HCT116 (cell line): ENCODE data around the gene TNFRSF6B. TPM values are rescaled to one million over a fixed set of nuclear protein-coding genes. Genes with fewer than 3 reads are reported as not detected.

Experiments
- ATAC-seq: fragments of 200-7000 bp; cut with Tn5 transposase; 2 replicates; pipeline ENCODE4 v1.9.1; 2020; ENCODE audit warnings: mild to moderate bottlenecking, moderate library complexity
- BruUV-seq: library from RNA; stranded (reverse); fragments of 400-500 nt; replicated peaks from 2 replicates; lab custom pipeline; 2021; lab: Mats Ljungman, UMichigan
- CTCF ChIA-PET: fragments of 300-600 bp; sonication (Branson Sonifier 250); formaldehyde crosslinking; loops from one replicate; lab custom pipeline; 2021; ENCODE audit warnings: antibody characterized with exemption; lab: Charles Lee
- POLR2A ChIA-PET: fragments of 300-600, 350-600 bp; sonication (Branson Sonifier 250); formaldehyde crosslinking; loops from one replicate; lab custom pipeline; 2021; ENCODE audit warnings: antibody characterized with exemption; lab: Charles Lee
- RAD21 ChIA-PET, 2 experiments: fragments of 300-600 bp; sonication (Branson Sonifier 250); formaldehyde crosslinking; loops; one replicate each; lab custom pipeline; 2023; ENCODE audit warnings: low total read pairs in 2 of 2; ENCODE audit not compliant: uncharacterized antibody in 2 of 2, unreplicated experiment in 2 of 2, low non-redundant PET in 1 of 2; lab: Charles Lee
- DNase-seq: peaks from one replicate; pipeline ENCODE4 v3.0.0-alpha.2; 2010; ENCODE audit warnings: low read depth, low spot score
- H2AFZ ChIP-seq: fragments of 200-600 bp; shearing (Covaris generic), sonication (generic); 2 replicates; pipeline ENCODE4 v1.6.1; 2017; ENCODE audit warnings: low read depth, mixed run types, mixed read lengths, antibody characterized with exemption, low read length; ENCODE audit not compliant: poor library complexity, severe bottlenecking
- H3K27ac ChIP-seq: 2 replicates; pipeline ENCODE4 v1.5.1; 2012; ENCODE audit warnings: low read depth, low read length
- H3K27me3 ChIP-seq: fragments of 200-600 bp; sonication (generic); 2 replicates; pipeline ENCODE4 v1.6.1; 2016; ENCODE audit warnings: mixed run types, low read length, mixed read lengths; ENCODE audit not compliant: insufficient read depth
- H3K36me3 ChIP-seq, 2 experiments: fragments of 200-500 bp in 1 of 2; fragments of 200-600 bp in 1 of 2; sonication (Bioruptor generic) in 1 of 2; sonication (generic) in 1 of 2; 2 replicates each; pipeline versions ENCODE4 v1.5.1 to v1.6.1; 2014 to 2016; ENCODE audit warnings: low read length in 2 of 2, inconsistent platforms in 1 of 2, mixed read lengths in 1 of 2, mixed run types in 1 of 2; ENCODE audit not compliant: insufficient read depth in 2 of 2, control insufficient read depth in 1 of 2
- H3K4me1 ChIP-seq, 2 experiments: fragments of 200-600 bp in 1 of 2; sonication (generic) in 1 of 2; 2 replicates each; pipeline versions ENCODE4 v1.5.1 to v1.6.1; 2012 to 2017; ENCODE audit warnings: low read length in 2 of 2, inconsistent platforms in 1 of 2, mild to moderate bottlenecking in 1 of 2, mixed read lengths in 1 of 2, mixed run types in 1 of 2, moderate library complexity in 1 of 2; ENCODE audit not compliant: insufficient read depth in 2 of 2, control insufficient read depth in 1 of 2
- H3K4me2 ChIP-seq: fragments of 200-600 bp; sonication (generic); 2 replicates; pipeline ENCODE4 v1.6.1; 2017; ENCODE audit warnings: mixed run types, low read length, mixed read lengths
- H3K4me3 ChIP-seq, 2 experiments: fragments of 200-600 bp in 1 of 2; sonication (generic) in 1 of 2; replicated peaks in 1 of 2; 2 replicates each; pipeline ENCODE4 v1.5.1; 2011 to 2016; ENCODE audit warnings: low read length in 2 of 2, control low read depth in 1 of 2, low read depth in 1 of 2, mild to moderate bottlenecking in 1 of 2, mixed read lengths in 1 of 2, mixed run types in 1 of 2
- H3K79me2 ChIP-seq: fragments of 200-600 bp; sonication (generic); 2 replicates; pipeline ENCODE4 v1.6.1; 2017; ENCODE audit warnings: mild to moderate bottlenecking, mixed run types, low read length, moderate library complexity, mixed read lengths; ENCODE audit not compliant: insufficient read depth
- H3K9ac ChIP-seq: fragments of 200-600 bp; sonication (generic); 2 replicates; pipeline ENCODE4 v1.6.1; 2016; ENCODE audit warnings: low read length, mixed read lengths
- H3K9me2 ChIP-seq: fragments of 200-600 bp; sonication (generic), shearing (Covaris generic); 2 replicates; pipeline ENCODE4 v1.6.1; 2017; ENCODE audit warnings: mixed run types, mild to moderate bottlenecking, moderate library complexity; ENCODE audit not compliant: insufficient read depth
- H3K9me3 ChIP-seq, 2 experiments: fragments of 200-500 bp in 1 of 2; fragments of 200-600 bp in 1 of 2; sonication (Bioruptor generic) in 1 of 2; sonication (generic) in 1 of 2; 2 replicates each; pipeline ENCODE4 v1.6.1; 2014 to 2017; ENCODE audit warnings: low read length in 2 of 2, mixed read lengths in 2 of 2, inconsistent platforms in 1 of 2, low read depth in 1 of 2, mild to moderate bottlenecking in 1 of 2, mixed run types in 1 of 2, moderate library complexity in 1 of 2; ENCODE audit not compliant: control insufficient read depth in 1 of 2, insufficient read depth in 1 of 2
- H4K20me1 ChIP-seq: fragments of 200-600 bp; sonication (generic), shearing (Covaris generic); 2 replicates; pipeline ENCODE4 v1.6.1; 2017; ENCODE audit warnings: mixed run types, mild to moderate bottlenecking, moderate library complexity; ENCODE audit not compliant: insufficient read depth
- ATF3 ChIP-seq: IDR thresholded peaks from 2 replicates; pipeline ENCODE4 v1.6.1; 2012
- EZH2phosphoT487 ChIP-seq: fragments of 200-600 bp; IDR thresholded peaks from 2 replicates; pipeline ENCODE4 v1.6.1; 2018; ENCODE audit warnings: antibody characterized with exemption, borderline replicate concordance
- POLR2A ChIP-seq: IDR thresholded peaks from 2 replicates; pipeline ENCODE4 v1.7.0; 2011; ENCODE audit warnings: borderline replicate concordance; ENCODE audit not compliant: insufficient read depth, insufficient read length; ENCODE audit errors: extremely low read depth
- POLR2AphosphoS5 ChIP-seq: IDR thresholded peaks from 2 replicates; pipeline ENCODE4 v1.6.1; 2011; ENCODE audit warnings: mild to moderate bottlenecking, low read depth, low read length, moderate library complexity
- RAD21 ChIP-seq: IDR thresholded peaks from 2 replicates; pipeline ENCODE4 v1.6.1; 2012; ENCODE audit warnings: low read depth, mild to moderate bottlenecking
- SIN3A ChIP-seq: IDR thresholded peaks from 2 replicates; pipeline ENCODE4 v1.6.1; 2012; ENCODE audit warnings: low read depth
- SP1 ChIP-seq: IDR thresholded peaks from 2 replicates; pipeline ENCODE4 v1.6.1; 2012; ENCODE audit warnings: low read depth
- SRF ChIP-seq: IDR thresholded peaks from 2 replicates; pipeline ENCODE4 v1.6.1; 2012; ENCODE audit warnings: low read depth
- TCF7L2 ChIP-seq: IDR thresholded peaks from 2 replicates; pipeline ENCODE4 v1.7.0; 2011; ENCODE audit warnings: borderline replicate concordance, inconsistent platforms; ENCODE audit not compliant: insufficient read depth, insufficient read length; ENCODE audit errors: extremely low read depth
- YY1 ChIP-seq: IDR thresholded peaks from 2 replicates; pipeline ENCODE4 v1.6.1; 2011; ENCODE audit warnings: low read length, low read depth, moderate library complexity, mild to moderate bottlenecking; ENCODE audit not compliant: insufficient replicate concordance; ENCODE audit errors: extremely low read depth
- intact Hi-C: fragments of 100-400 bp; cut with micrococcal nuclease; formaldehyde crosslinking; loops from 2 replicates; pipeline ENCODE4 v1.10.0; 2022
- total RNA-seq: library from RNA; stranded (reverse); gene quantifications from one replicate; pipeline ENCODE4 v1.2.1, GENCODE V29; 2021; ENCODE audit not compliant: unreplicated experiment
- TF ChIP-seq, protein P1 (sequence below): IDR thresholded peaks from 2 replicates; pipeline ENCODE4 v1.6.1; 2012
- TF ChIP-seq, protein P2 (sequence below), 3 experiments: fragments of 200-600 bp in 1 of 3; sonication (generic) in 1 of 3; IDR thresholded peaks in 2 of 3; conservative IDR thresholded peaks in 1 of 3; 2 replicates each; pipeline ENCODE4 v1.5.1; 2012 to 2017; ENCODE audit warnings: low read depth in 2 of 3, low read length in 2 of 3, antibody characterized with exemption in 1 of 3, borderline replicate concordance in 1 of 3, control low read depth in 1 of 3, mild to moderate bottlenecking in 1 of 3, mixed read lengths in 1 of 3, mixed run types in 1 of 3, moderate library complexity in 1 of 3; ENCODE audit not compliant: insufficient read depth in 1 of 3

The TNFRSF6B gene
- total RNA-seq, 1 experiment from 2014 or later = 147 TPM

- Histone ChIP-seq H3K9me3 (no peaks in the 10 kb centered on the region), H3K4me3 (no peak overlapping the region), H3K79me2 (peaks cover 60% of the 10 kb centered on the region), H3K9ac (no peak overlapping the region), H3K4me2 (no peak overlapping the region), H3K27ac (no peak overlapping the region), H2AFZ (no peak overlapping the region), H4K20me1 (no peaks in the 10 kb centered on the region), H3K36me3 (peaks cover 14 to 28% of the 10 kb centered on the region in 2 experiments), H3K27me3 (no peaks in the 10 kb centered on the region), H3K4me1 (peaks cover 10 to 18% of the 10 kb centered on the region in 2 experiments), H3K9me2 (no peaks in the 10 kb centered on the region)
- CTCF ChIA-PET = no interaction called here
- intact Hi-C loops = no loop called here
- RAD21 ChIA-PET = no interaction called here
- POLR2A ChIA-PET = no interaction called here
- no peak for TF ChIP-seq RAD21
- no peak for TF ChIP-seq SP1
- no peak for TF ChIP-seq ATF3
- TF ChIP-seq YY1 = no peak
- no peak for TF ChIP-seq POLR2A
- TF ChIP-seq SIN3A = no peak
- TF ChIP-seq POLR2AphosphoS5 = no peak
- no peak for TF ChIP-seq EZH2phosphoT487
- TF ChIP-seq, protein P1, sequence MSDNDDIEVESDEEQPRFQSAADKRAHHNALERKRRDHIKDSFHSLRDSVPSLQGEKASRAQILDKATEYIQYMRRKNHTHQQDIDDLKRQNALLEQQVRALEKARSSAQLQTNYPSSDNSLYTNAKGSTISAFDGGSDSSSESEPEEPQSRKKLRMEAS = no peak
- no peak for TF ChIP-seq TCF7L2
- no peak for TF ChIP-seq SRF
- TF ChIP-seq, protein P2, sequence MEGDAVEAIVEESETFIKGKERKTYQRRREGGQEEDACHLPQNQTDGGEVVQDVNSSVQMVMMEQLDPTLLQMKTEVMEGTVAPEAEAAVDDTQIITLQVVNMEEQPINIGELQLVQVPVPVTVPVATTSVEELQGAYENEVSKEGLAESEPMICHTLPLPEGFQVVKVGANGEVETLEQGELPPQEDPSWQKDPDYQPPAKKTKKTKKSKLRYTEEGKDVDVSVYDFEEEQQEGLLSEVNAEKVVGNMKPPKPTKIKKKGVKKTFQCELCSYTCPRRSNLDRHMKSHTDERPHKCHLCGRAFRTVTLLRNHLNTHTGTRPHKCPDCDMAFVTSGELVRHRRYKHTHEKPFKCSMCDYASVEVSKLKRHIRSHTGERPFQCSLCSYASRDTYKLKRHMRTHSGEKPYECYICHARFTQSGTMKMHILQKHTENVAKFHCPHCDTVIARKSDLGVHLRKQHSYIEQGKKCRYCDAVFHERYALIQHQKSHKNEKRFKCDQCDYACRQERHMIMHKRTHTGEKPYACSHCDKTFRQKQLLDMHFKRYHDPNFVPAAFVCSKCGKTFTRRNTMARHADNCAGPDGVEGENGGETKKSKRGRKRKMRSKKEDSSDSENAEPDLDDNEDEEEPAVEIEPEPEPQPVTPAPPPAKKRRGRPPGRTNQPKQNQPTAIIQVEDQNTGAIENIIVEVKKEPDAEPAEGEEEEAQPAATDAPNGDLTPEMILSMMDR (IDR thresholded peaks at IDR 0.05 in 2 of 3, conservative IDR thresholded peaks at IDR 0.05 in 1 of 3; ENCODE audit: borderline replicate concordance in 1 of 3, insufficient read depth in 1 of 3, low read depth in 2 of 3, low read length in 2 of 3) = no peak
- DNase-seq (no peak), ATAC-seq (no peak)
- no TSS peak for BruUV-seq
Observed at GRCh38 chr20:63661959-63662812, 34.3 kb upstream of the TNFRSF6B start.
